Astrocyte of the spinal cord (primary cell): ENCODE results near the gene RAB4A.

Experiments
- DNase-seq: peaks from one replicate; pipeline ENCODE4 v3.0.0; 2011; ENCODE audit warnings: low read depth, low spot score
- H3K4me3 ChIP-seq: 2 replicates; pipeline ENCODE4 v1.5.1; 2011; ENCODE audit warnings: low read depth, mild to moderate bottlenecking, low read length, moderate library complexity
- in situ Hi-C: cut with HindIII; loops from 2 replicates; pipeline ENCODE4 v1.10.0; 2017; ENCODE audit warnings: low sequenced_read_pairs
- TF ChIP-seq, protein P1 (sequence below): IDR thresholded peaks from 2 replicates; pipeline ENCODE4 v1.5.1; 2012; ENCODE audit warnings: low read depth, mild to moderate bottlenecking, low read length, inconsistent platforms

The RAB4A gene

DNA sequence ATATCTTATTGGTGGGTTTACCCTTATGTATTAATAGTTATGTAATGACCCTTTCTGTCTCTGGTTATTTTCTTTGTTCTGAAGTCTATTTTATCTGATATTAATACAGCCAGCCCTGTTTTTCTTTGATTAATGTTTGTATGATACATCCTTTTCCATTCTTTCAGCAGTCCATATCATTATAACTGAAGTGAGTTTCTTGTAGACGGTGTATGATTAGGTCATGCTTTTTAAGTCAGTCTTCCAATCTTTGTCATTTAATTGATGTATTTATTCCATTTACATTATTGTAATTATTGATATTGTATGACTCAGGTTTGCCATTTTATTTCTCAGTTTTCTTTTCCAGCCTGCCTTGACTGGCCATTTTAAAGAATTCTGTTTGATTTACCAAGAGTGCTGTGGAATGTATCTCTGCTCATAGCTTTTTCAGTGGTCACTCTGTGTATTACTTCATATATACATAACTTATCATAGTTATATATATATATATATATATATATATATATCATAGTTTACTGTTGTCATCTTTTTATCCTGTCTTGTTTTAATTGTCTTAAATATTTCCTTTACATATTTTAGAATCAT is 10.5 kb downstream of the RAB4A start:
- DNase-seq: no peak
- in situ Hi-C loops: loop anchor here (25.0 kb wide), 1 partner anchor 206 kb away; no protein-coding TSS in a partner anchor
- TF ChIP-seq, protein P1, sequence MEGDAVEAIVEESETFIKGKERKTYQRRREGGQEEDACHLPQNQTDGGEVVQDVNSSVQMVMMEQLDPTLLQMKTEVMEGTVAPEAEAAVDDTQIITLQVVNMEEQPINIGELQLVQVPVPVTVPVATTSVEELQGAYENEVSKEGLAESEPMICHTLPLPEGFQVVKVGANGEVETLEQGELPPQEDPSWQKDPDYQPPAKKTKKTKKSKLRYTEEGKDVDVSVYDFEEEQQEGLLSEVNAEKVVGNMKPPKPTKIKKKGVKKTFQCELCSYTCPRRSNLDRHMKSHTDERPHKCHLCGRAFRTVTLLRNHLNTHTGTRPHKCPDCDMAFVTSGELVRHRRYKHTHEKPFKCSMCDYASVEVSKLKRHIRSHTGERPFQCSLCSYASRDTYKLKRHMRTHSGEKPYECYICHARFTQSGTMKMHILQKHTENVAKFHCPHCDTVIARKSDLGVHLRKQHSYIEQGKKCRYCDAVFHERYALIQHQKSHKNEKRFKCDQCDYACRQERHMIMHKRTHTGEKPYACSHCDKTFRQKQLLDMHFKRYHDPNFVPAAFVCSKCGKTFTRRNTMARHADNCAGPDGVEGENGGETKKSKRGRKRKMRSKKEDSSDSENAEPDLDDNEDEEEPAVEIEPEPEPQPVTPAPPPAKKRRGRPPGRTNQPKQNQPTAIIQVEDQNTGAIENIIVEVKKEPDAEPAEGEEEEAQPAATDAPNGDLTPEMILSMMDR: no peak
- H3K4me3 ChIP-seq: no peak overlapping the region

DNA sequence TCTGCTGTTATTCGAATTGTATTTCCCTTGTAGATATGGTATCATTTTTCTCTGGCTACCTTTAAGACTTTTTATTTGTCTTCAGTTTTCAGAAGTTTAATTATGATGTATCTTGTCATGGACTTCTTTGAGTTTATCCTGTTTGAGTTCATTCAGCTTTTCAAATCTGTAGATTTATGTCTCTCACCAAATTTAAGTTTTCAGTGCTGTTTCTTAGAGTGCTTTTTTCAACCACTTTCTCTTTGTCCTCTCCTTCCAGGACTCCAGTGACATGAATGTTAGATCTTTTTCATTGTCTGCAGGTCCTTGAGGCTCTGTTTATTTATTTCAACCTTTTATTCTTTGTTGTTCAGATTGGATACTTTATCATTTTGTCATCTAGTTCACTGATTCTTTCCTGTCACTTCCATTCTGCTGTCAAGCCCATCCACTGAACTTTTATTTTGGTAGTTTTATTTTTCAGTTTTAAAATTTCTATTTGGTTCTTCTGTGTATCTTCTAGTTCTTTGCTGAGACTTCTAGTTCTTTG is 11.4 kb downstream of the RAB4A start:
- no peak overlapping the region for H3K4me3 ChIP-seq
- TF ChIP-seq, protein P1: no peak
- DNase-seq: no peak
- in situ Hi-C loops: loop anchor here (25.0 kb wide), 1 partner anchor 205 kb away; no protein-coding TSS in a partner anchor

DNA sequence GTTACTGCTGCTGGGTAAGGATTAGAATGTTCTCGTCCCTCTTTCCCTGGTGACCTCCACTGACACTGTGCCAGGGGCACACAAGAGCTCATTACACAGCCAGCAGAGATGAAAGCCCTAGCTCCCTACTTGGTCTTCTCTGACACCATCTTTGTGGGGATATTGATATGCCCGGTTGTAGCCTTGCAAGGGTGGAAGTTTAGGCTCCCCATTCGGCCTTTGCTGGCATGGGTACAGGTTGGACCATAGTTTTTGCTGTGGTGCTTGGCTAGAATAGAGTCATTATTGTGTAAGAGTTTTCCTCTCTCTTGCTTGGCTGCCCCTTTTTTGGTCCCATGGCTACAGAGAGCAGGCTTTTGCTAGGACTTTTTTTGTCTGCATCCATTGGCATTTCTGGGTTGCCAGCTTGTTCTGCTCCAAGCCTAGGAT is 12.3 kb downstream of the RAB4A start:
- DNase-seq: no peak
- no peak overlapping the region for H3K4me3 ChIP-seq
- in situ Hi-C loops: loop anchor here (25.0 kb wide), 1 partner anchor 204 kb away; no protein-coding TSS in a partner anchor
- TF ChIP-seq, protein P1: no peak

DNA sequence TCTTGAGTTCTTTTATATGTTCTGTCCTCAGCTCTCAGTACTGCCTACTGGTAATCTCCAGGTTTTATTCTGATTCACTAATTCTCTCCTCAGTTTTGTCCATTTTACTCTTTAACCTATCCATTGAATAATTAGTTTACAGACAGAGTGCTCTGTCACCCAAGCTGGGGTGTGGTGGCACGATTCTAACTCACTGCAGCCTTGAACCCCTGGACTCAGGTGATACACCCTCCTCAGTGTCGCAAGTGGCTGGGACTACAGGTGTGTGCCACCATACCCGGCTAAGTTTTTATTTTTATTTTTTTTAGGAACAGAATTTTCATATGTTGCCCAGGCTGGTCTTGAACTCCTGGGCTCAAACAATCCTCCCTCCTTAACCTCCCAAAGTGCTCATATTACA is 14.0 kb downstream of the RAB4A start:
- no peak overlapping the region for H3K4me3 ChIP-seq
- in situ Hi-C loops: loop anchor here (25.0 kb wide), 1 partner anchor 202 kb away; no protein-coding TSS in a partner anchor
- TF ChIP-seq, protein P1: no peak
- DNase-seq: no peak

DNA sequence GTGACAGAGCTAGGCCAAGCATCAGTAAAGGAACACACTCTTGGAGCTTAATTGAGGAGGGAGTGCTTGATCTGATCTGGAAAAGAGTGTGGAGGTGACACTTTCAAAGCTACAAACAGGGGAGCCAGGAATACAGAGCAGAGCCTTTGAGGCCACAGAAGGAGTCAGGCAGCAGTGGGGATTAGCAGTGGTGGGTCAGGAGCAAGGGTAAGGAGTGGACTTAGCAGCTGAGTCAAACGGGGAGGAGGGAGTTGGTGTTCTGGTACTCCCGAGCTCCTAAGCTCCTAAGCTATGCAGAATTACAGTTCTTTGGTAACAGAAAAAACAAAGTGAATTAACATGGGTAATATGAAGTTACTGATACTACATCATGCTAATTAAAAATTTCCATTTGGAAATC is 14.5 kb downstream of the RAB4A start:
- in situ Hi-C loops: loop anchor here (25.0 kb wide), 1 partner anchor 202 kb away; no protein-coding TSS in a partner anchor
- H3K4me3 ChIP-seq: no peak overlapping the region
- TF ChIP-seq, protein P1: no peak
- DNase-seq: no peak

DNA sequence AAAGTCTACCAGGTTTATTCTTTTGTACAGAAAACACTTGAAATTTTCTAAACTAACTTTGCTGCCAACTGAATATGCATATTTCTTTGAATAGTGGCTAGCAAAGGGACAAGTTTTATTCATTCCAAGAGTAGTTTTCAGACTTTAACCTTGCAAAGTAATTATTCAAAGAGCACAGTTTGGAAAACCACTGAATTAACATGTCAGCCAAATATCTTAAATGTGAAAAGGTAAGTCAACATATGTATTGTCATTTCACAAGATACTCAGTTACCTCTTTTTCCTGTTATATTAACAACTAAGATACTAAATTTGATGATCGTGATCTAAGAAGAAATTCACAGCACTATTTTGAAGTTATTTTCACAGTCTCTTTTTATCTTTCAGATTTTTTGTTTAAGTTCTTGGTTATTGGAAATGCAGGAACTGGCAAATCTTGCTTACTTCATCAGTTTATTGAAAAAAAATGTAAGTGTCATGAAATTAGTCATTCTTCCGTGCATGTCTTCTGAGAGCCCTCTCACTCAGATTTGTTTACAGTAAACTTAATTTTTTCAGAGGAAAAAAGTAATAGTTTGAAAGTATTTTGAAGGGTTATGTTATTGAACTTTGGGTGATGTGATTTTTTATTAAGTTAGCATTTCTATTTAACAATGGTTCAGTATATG is 15.3 kb downstream of the RAB4A start:
- TF ChIP-seq, protein P1: no peak
- in situ Hi-C loops: loop anchor here (25.0 kb wide), 1 partner anchor 201 kb away; no protein-coding TSS in a partner anchor
- no peak for DNase-seq
- H3K4me3 ChIP-seq: no peak overlapping the region
